Gastrocnemius medialis (tissue), 4 donors: Measurements from ENCODE around the gene CXCL14.

Source experiments
- POLR2A ChIP-seq, 2 donors: fragments of 450-650 bp; IDR thresholded peaks; one replicate each; pipeline ENCODE4 v1.6.1; 2017; ENCODE audit warnings: antibody characterized with exemption in 2 of 2, mild to moderate bottlenecking in 2 of 2, moderate library complexity in 2 of 2
- TF ChIP-seq, protein P1 (sequence below), 5 experiments: fragments of 450-650 bp in 3 of 5; fragments of 200-600 bp in 2 of 5; sonication (generic) in 2 of 5; IDR thresholded peaks in 4 of 5; conservative IDR thresholded peaks in 1 of 5; 1 replicate in 4 of 5; 2 replicates in 1 of 5; pipeline ENCODE4 v1.5.1; 2016 to 2019; ENCODE audit warnings: antibody characterized with exemption in 5 of 5, mild to moderate bottlenecking in 3 of 5, moderate library complexity in 3 of 5

DNA sequence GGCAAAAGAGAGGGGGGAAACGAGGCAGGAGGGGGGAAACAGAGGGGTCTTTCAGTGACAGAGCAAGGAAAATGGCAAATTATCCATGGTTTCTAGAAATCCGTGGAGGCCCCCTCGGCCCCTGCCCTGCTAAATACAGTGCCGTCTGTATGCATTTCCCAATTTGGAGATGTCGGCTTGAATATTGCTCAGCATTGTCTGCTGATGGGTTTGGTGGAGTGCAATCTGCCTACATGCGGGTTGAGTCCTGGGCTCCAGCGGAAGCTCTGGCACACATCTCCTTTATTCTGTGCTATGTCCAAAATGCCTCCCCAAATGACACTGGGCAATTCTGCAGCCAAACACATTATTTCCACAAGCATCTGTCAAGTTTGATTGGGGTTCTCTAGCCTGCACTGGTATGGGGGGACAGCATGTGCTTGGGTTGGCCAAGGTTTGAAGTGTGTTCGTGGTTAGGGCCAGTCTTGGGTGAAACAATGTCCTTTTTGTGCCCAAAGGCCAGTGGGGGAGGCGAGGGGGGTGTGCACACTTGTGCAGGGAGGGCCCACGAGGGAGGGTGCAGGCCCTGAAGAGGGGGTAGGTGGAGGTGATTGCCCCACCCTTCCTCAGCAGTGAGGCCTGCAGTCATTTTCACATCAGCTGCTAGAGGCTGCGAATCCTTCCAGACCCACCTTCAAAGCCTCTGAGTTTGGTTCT, 36.8 kb downstream of the CXCL14 start:
- TF ChIP-seq, protein P1, sequence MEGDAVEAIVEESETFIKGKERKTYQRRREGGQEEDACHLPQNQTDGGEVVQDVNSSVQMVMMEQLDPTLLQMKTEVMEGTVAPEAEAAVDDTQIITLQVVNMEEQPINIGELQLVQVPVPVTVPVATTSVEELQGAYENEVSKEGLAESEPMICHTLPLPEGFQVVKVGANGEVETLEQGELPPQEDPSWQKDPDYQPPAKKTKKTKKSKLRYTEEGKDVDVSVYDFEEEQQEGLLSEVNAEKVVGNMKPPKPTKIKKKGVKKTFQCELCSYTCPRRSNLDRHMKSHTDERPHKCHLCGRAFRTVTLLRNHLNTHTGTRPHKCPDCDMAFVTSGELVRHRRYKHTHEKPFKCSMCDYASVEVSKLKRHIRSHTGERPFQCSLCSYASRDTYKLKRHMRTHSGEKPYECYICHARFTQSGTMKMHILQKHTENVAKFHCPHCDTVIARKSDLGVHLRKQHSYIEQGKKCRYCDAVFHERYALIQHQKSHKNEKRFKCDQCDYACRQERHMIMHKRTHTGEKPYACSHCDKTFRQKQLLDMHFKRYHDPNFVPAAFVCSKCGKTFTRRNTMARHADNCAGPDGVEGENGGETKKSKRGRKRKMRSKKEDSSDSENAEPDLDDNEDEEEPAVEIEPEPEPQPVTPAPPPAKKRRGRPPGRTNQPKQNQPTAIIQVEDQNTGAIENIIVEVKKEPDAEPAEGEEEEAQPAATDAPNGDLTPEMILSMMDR (IDR thresholded peaks at IDR 0.05 in 4 of 5, conservative IDR thresholded peaks at IDR 0.05 in 1 of 5), result no peak
- TF ChIP-seq POLR2A (IDR thresholded peaks at IDR 0.05), result no peak
